ENCODE results near the gene CCDC85C.
A peak's percentile ranks its signal among the peaks of the same experiment; 100 is the strongest.

CCDC85C gene

GRCh38 chr14:99609245-99610170, 5.5 kb upstream of the CCDC85C start:
- TF ChIP-seq PAX5 (IDR thresholded peaks at IDR 0.05; ENCODE audit: insufficient read depth, low read length, severe bottlenecking): no peak
- no peak for TF ChIP-seq SPI1 (IDR thresholded peaks at IDR 0.05; ENCODE audit: low read depth, low read length)
- TF ChIP-seq POU2F2 (IDR thresholded peaks at IDR 0.05; ENCODE audit: low read depth, low read length): no peak
- TF ChIP-seq TAF1 (IDR thresholded peaks at IDR 0.05; ENCODE audit: low read depth, low read length): no peak
- TF ChIP-seq POLR2A (IDR thresholded peaks at IDR 0.05; ENCODE audit: low read depth, low read length): no peak
- TF ChIP-seq POLR2AphosphoS5 (IDR thresholded peaks at IDR 0.05; ENCODE audit: low read depth, low read length): no peak
- FAIRE-seq (no peak), DNase-seq (ENCODE audit: insufficient read length, low spot score) (no peak)

DNA sequence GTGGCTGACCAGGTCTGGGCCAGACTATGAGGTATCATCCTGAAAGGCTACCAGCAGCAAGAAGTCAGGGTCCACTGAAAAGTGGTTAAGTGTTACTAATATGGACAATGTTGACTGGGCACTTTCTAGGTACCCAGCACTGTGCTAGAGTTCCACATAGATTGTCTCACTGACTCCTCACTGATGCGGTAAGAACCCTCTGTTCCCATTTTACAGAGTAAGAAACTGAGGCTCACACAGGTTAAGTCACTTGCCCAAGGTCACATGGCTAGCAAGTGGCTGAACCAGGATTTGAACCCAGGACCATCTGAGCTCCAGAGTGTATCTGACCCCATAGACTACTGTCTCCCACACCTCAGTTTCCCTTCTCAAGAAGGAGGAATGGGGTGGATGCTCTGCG, 4.6 kb upstream of the CCDC85C start:
- DNase-seq (ENCODE audit: insufficient read length, low spot score) (no peak), FAIRE-seq (no peak)
- TF ChIP-seq TAF1 (IDR thresholded peaks at IDR 0.05; ENCODE audit: low read depth, low read length): no peak
- TF ChIP-seq POU2F2 (IDR thresholded peaks at IDR 0.05; ENCODE audit: low read depth, low read length): no peak
- no peak for TF ChIP-seq SPI1 (IDR thresholded peaks at IDR 0.05; ENCODE audit: low read depth, low read length)
- no peak for TF ChIP-seq PAX5 (IDR thresholded peaks at IDR 0.05; ENCODE audit: insufficient read depth, low read length, severe bottlenecking)
- TF ChIP-seq POLR2AphosphoS5 (IDR thresholded peaks at IDR 0.05; ENCODE audit: low read depth, low read length): no peak
- TF ChIP-seq POLR2A (IDR thresholded peaks at IDR 0.05; ENCODE audit: low read depth, low read length): no peak

GRCh38 chr14:99606359-99606758, 2.4 kb upstream of the CCDC85C start:
- FAIRE-seq (no peak), DNase-seq (ENCODE audit: insufficient read length, low spot score) (no peak)
- TF ChIP-seq POLR2AphosphoS5 (IDR thresholded peaks at IDR 0.05; ENCODE audit: low read depth, low read length) (no peak), POU2F2 (IDR thresholded peaks at IDR 0.05; ENCODE audit: low read depth, low read length) (no peak), POLR2A (IDR thresholded peaks at IDR 0.05; ENCODE audit: low read depth, low read length) (no peak), TAF1 (IDR thresholded peaks at IDR 0.05; ENCODE audit: low read depth, low read length) (no peak), SPI1 (IDR thresholded peaks at IDR 0.05; ENCODE audit: low read depth, low read length) (no peak), PAX5 (IDR thresholded peaks at IDR 0.05; ENCODE audit: insufficient read depth, low read length, severe bottlenecking) (no peak)

DNA sequence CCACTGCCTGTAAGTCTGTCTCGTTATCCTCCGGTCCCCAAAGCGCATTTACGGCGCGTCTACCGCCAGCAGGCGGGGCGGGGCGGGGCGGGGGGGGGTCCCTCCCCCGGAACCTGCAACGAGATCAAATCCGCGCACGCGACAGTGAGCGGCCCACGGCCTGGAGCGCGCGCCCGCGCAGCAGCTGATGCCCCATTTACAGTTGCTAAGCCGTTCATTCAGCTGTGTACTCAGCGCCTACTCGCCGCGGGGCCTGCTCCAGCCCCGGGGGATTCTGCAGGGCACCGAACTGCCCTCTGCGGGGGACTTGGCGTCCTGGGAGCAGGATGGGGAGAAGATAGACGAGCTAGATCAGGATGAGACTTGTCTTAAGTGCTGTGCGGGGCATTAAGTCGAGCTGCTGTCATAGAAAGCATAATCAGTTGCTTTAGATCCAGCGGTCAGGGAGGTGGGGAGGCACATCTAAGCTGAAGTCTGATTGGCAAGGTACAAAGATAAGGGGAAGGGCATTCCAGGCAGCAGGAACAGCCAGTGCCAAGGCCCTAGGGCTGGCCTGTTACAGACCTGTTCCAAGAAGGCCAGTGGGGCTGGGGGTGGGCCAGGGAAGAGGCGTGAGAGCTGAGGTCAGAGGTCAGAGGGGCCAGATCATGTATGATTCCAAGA, 1.4 kb upstream of the CCDC85C start:
- DNase-seq (ENCODE audit: insufficient read length, low spot score): peak; percentile 49
- no peak for FAIRE-seq
- TF ChIP-seq SPI1 (IDR thresholded peaks at IDR 0.05; ENCODE audit: low read depth, low read length) (no peak), PAX5 (IDR thresholded peaks at IDR 0.05; ENCODE audit: insufficient read depth, low read length, severe bottlenecking) (no peak), POLR2AphosphoS5 (IDR thresholded peaks at IDR 0.05; ENCODE audit: low read depth, low read length) (no peak), TAF1 (IDR thresholded peaks at IDR 0.05; ENCODE audit: low read depth, low read length) (no peak), POU2F2 (IDR thresholded peaks at IDR 0.05; ENCODE audit: low read depth, low read length) (no peak), POLR2A (IDR thresholded peaks at IDR 0.05; ENCODE audit: low read depth, low read length) (no peak)

GRCh38 chr14:99604766-99605298, 825 bp upstream of the CCDC85C start:
- DNase-seq (ENCODE audit: insufficient read length, low spot score) (no peak), FAIRE-seq (no peak)
- TF ChIP-seq TAF1 (IDR thresholded peaks at IDR 0.05; ENCODE audit: low read depth, low read length) (no peak), SPI1 (IDR thresholded peaks at IDR 0.05; ENCODE audit: low read depth, low read length) (no peak), POU2F2 (IDR thresholded peaks at IDR 0.05; ENCODE audit: low read depth, low read length) (no peak), POLR2A (IDR thresholded peaks at IDR 0.05; ENCODE audit: low read depth, low read length) (no peak), POLR2AphosphoS5 (IDR thresholded peaks at IDR 0.05; ENCODE audit: low read depth, low read length) (no peak), PAX5 (IDR thresholded peaks at IDR 0.05; ENCODE audit: insufficient read depth, low read length, severe bottlenecking) (no peak)

DNA sequence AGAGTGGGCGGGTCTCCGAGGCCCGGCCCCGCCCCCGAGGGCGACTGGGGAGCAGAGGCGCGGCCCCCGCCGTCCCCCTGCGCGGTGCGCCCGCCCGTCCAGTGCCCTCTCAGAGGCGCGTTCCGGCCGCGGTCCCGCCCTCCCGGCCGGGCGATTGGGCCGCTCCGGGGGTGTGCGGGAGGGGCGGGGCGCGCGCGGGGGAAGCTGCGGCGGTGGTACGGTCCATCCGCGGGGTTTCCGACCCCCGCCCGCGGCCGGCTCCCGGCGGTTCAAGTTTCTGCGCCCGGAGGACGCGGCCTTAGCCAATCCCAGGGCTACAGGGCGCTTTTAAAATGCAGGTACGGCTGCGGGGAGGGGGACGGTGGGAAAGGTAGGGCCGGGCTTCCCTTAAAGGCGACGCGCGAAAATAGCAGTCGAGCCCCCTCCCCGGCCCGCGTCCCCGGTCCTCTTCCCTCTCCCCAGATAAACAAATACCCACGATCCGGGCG, 315 bp upstream of the CCDC85C start:
- TF ChIP-seq TAF1 (IDR thresholded peaks at IDR 0.05; ENCODE audit: low read depth, low read length) (no peak), POLR2A (IDR thresholded peaks at IDR 0.05; ENCODE audit: low read depth, low read length) (no peak), PAX5 (IDR thresholded peaks at IDR 0.05; ENCODE audit: insufficient read depth, low read length, severe bottlenecking) (no peak)
- no peak for FAIRE-seq
- DNase-seq (ENCODE audit: insufficient read length, low spot score): peak; percentile 95

GRCh38 chr14:99602788-99603415, 1.1 kb downstream of the CCDC85C start:
- no peak for TF ChIP-seq POLR2AphosphoS5 (IDR thresholded peaks at IDR 0.05; ENCODE audit: low read depth, low read length)
- no peak for TF ChIP-seq POU2F2 (IDR thresholded peaks at IDR 0.05; ENCODE audit: low read depth, low read length)
- TF ChIP-seq PAX5 (IDR thresholded peaks at IDR 0.05; ENCODE audit: insufficient read depth, low read length, severe bottlenecking): no peak
- no peak for TF ChIP-seq POLR2A (IDR thresholded peaks at IDR 0.05; ENCODE audit: low read depth, low read length)
- no peak for TF ChIP-seq TAF1 (IDR thresholded peaks at IDR 0.05; ENCODE audit: low read depth, low read length)
- no peak for TF ChIP-seq SPI1 (IDR thresholded peaks at IDR 0.05; ENCODE audit: low read depth, low read length)
- DNase-seq (ENCODE audit: insufficient read length, low spot score) (no peak), FAIRE-seq (no peak)

- DNase-seq (ENCODE audit: insufficient read length, low spot score): no peak
- no peak for TF ChIP-seq POU2F2 (IDR thresholded peaks at IDR 0.05; ENCODE audit: low read depth, low read length)
- TF ChIP-seq PAX5 (IDR thresholded peaks at IDR 0.05; ENCODE audit: insufficient read depth, low read length, severe bottlenecking): no peak
- TF ChIP-seq SPI1 (IDR thresholded peaks at IDR 0.05; ENCODE audit: low read depth, low read length): no peak
- TF ChIP-seq TAF1 (IDR thresholded peaks at IDR 0.05; ENCODE audit: low read depth, low read length): no peak
- no peak for TF ChIP-seq POLR2AphosphoS5 (IDR thresholded peaks at IDR 0.05; ENCODE audit: low read depth, low read length)
- TF ChIP-seq POLR2A (IDR thresholded peaks at IDR 0.05; ENCODE audit: low read depth, low read length): no peak
- FAIRE-seq: no peak
These were observed 1.8 kb downstream of the CCDC85C start for GRCh38 chr14:99602054-99602787.

All from GM12891 (cell line).